Measurements from ENCODE around the gene LRRC8B. TPM values are rescaled to one million over a fixed set of nuclear protein-coding genes. Genes with fewer than 3 reads are reported as not detected.
A peak's percentile ranks its signal among the peaks of the same experiment; 100 is the strongest.
"Not testable (repeated sequence)": the region's sequence is repeated elsewhere in the genome, so short reads cannot be mapped to it uniquely, and the experiment has no call there.

Gene LRRC8B
- total RNA-seq, 1 experiment from 2014 or later: 42.9 TPM

GRCh38 chr1:89540406-89540970 lies 15.9 kb downstream of the LRRC8B start:
- BruUV-seq (replicated peaks): no TSS peak
- Mint-ChIP-seq H3K4me1 (ENCODE audit: low read depth, unreplicated experiment) (peaks cover 3% of the 10 kb centered on the region), H3K9me3 (ENCODE audit: low read depth, unreplicated experiment) (no peaks in the 10 kb centered on the region), H3K36me3 (ENCODE audit: insufficient read depth, unreplicated experiment) (no peaks in the 10 kb centered on the region), H3K27me3 (ENCODE audit: unreplicated experiment) (no peaks in the 10 kb centered on the region), H3K27ac (ENCODE audit: unreplicated experiment) (no peak overlapping the region), H3K4me3 (ENCODE audit: low read depth, unreplicated experiment) (no peak overlapping the region)
- CTCF ChIA-PET: interaction anchor here (0.6 to 1.1 kb wide), 2 partner anchors 47 to 410 kb away, joined by 3 to 5 read pairs; no protein-coding TSS in a partner anchor
- intact Hi-C loops (cut with micrococcal nuclease; ENCODE audit: unreplicated experiment): no loop called here
- no peak for DNase-seq
- TF ChIP-seq, protein P1, sequence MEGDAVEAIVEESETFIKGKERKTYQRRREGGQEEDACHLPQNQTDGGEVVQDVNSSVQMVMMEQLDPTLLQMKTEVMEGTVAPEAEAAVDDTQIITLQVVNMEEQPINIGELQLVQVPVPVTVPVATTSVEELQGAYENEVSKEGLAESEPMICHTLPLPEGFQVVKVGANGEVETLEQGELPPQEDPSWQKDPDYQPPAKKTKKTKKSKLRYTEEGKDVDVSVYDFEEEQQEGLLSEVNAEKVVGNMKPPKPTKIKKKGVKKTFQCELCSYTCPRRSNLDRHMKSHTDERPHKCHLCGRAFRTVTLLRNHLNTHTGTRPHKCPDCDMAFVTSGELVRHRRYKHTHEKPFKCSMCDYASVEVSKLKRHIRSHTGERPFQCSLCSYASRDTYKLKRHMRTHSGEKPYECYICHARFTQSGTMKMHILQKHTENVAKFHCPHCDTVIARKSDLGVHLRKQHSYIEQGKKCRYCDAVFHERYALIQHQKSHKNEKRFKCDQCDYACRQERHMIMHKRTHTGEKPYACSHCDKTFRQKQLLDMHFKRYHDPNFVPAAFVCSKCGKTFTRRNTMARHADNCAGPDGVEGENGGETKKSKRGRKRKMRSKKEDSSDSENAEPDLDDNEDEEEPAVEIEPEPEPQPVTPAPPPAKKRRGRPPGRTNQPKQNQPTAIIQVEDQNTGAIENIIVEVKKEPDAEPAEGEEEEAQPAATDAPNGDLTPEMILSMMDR (IDR thresholded peaks at IDR 0.05; ENCODE audit: unreplicated experiment): no peak

GRCh38 chr1:89542345-89542744 lies 17.7 kb downstream of the LRRC8B start:
- H3K4me1 Mint-ChIP-seq (ENCODE audit: low read depth, unreplicated experiment): peaks cover 16% of the 10 kb centered on the region
- H3K9me3 Mint-ChIP-seq (ENCODE audit: low read depth, unreplicated experiment): no peaks in the 10 kb centered on the region
- H3K27ac Mint-ChIP-seq (ENCODE audit: unreplicated experiment): no peak overlapping the region
- no peaks in the 10 kb centered on the region for H3K36me3 Mint-ChIP-seq (ENCODE audit: insufficient read depth, unreplicated experiment)
- intact Hi-C loops (cut with micrococcal nuclease; ENCODE audit: unreplicated experiment): no loop called here
- H3K27me3 Mint-ChIP-seq (ENCODE audit: unreplicated experiment): no peaks in the 10 kb centered on the region
- TF ChIP-seq, protein P1 (IDR thresholded peaks at IDR 0.05; ENCODE audit: unreplicated experiment): no peak
- no peak overlapping the region for H3K4me3 Mint-ChIP-seq (ENCODE audit: low read depth, unreplicated experiment)
- BruUV-seq (replicated peaks): no TSS peak
- CTCF ChIA-PET: no interaction called here
- no peak for DNase-seq

GRCh38 chr1:89543632-89544031 lies 19.0 kb downstream of the LRRC8B start:
- DNase-seq; BruUV-seq (replicated peaks); H3K27ac Mint-ChIP-seq (ENCODE audit: unreplicated experiment); H3K27me3 Mint-ChIP-seq (ENCODE audit: unreplicated experiment); intact Hi-C loops (cut with micrococcal nuclease; ENCODE audit: unreplicated experiment); H3K9me3 Mint-ChIP-seq (ENCODE audit: low read depth, unreplicated experiment); H3K4me3 Mint-ChIP-seq (ENCODE audit: low read depth, unreplicated experiment); H3K36me3 Mint-ChIP-seq (ENCODE audit: insufficient read depth, unreplicated experiment): not testable (repeated sequence)
- CTCF ChIA-PET: interaction anchor here (0.7 kb wide), 1 partner anchor 140 kb away, joined by 4 read pairs; no protein-coding TSS in a partner anchor
- peaks cover 22% of the 10 kb centered on the region for H3K4me1 Mint-ChIP-seq (ENCODE audit: low read depth, unreplicated experiment)

DNA sequence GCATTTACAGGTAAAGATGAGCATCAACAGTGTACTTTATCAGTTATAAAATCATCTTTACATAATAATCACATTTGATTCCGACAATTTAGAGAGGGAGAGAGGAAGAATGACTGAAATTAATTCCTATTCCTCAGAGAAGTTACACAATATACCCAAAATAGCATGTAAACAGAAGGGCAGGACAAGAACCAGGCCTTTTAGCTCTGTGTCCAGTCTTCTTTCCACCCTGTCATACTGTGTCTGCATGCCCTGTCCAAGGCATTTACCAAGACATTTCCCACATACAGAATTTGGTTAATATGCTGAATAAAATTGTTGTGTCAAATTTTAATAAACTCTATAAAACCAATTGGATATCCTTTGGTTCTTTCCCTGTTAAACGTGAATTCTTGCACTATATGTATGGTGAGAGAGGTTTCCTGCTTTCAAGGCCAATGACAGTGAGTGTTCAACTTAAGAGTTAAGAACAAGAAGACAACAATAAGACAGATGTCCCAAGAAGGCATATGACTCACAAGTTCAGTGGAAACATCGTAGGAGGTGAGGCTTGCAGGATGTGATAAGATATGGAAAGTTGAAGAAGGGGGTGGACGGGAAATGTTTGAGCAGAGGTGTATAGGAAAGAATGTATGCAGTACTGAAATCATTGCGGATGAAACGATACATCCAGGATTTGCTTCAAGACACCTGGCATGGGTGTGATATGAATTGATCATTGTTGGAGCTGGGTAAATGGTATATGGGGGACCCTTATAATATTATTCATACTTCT lies 20.8 kb downstream of the LRRC8B start:
- DNase-seq: no peak
- CTCF ChIA-PET: no interaction called here
- intact Hi-C loops (cut with micrococcal nuclease; ENCODE audit: unreplicated experiment): no loop called here
- Mint-ChIP-seq H3K27me3 (ENCODE audit: unreplicated experiment) (no peaks in the 10 kb centered on the region), H3K36me3 (ENCODE audit: insufficient read depth, unreplicated experiment) (peaks cover under 1% of the 10 kb centered on the region), H3K9me3 (ENCODE audit: low read depth, unreplicated experiment) (no peaks in the 10 kb centered on the region), H3K4me1 (ENCODE audit: low read depth, unreplicated experiment) (peaks cover 37% of the 10 kb centered on the region), H3K4me3 (ENCODE audit: low read depth, unreplicated experiment) (no peak overlapping the region), H3K27ac (ENCODE audit: unreplicated experiment) (peak overlapping the region; percentile 23)
- BruUV-seq (replicated peaks): no TSS peak
- TF ChIP-seq, protein P1 (IDR thresholded peaks at IDR 0.05; ENCODE audit: unreplicated experiment): no peak
